ENCODE results near the gene GRIK1.

Gene GRIK1

DNA sequence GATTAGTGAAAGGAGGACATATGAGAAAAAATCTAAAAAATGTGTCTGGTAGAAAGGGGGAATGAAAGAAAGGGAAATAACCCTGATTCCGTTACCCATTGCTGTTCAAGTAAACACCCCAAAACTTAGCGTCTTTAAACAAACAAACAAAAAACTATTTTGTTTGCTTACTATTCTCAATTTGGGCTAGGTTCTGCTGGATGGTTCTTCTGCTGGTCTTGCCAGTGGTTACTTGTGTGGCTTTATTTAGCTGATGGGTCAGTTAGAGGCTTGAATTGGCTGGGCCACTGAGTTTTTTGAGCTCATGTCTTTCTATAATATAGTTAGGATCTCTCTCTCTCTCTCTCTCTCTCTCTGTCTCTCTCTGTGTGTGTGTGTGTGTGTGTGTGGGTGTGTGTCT is 112.1 kb downstream of the GRIK1 start:
- no peak for DNase-seq (ENCODE audit: low read depth)

- DNase-seq (ENCODE audit: low read depth): peak; percentile 10
Observed at GRCh38 chr21:29827236-29827635, 112.6 kb downstream of the GRIK1 start.

DNA sequence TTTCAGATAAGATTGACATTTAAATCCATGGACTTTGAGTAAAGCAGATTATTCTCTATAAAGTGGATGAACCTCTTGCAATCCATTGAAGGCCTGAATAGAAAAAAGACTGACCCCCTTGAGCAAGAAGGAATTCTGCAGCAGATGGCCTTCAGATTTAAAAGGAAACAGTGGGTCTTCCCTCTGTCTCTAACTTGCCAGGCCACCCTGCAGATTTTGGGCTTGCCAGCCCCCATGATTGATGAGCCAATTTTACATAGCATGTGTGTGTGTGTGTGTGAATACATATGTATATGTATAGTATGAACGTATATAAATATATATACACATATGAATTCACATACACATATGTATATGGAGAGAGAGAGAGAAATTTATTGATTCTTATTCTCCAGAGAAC is 113.4 kb downstream of the GRIK1 start:
- DNase-seq (ENCODE audit: low read depth): no peak

GRCh38 chr21:29825936-29826335 is 113.9 kb downstream of the GRIK1 start:
- no peak for DNase-seq (ENCODE audit: low read depth)

DNA sequence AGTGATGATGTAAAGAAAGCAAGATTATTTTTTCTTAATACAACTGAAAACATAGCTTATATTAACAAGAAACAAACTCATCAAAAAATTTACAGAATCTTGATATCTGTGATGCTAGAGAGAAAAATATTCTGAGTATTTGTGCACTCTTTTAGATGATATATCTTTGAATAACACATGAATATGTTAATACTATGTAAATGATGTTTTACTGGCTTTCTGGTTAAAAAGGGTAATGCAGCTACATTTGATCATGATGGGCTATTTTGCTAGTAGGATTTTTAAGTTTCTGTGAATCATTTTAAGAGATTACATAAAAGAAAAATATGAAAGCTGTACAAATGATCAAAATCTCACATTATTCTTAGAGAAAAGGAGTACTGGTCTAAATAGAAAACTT is 114.5 kb downstream of the GRIK1 start:
- no peak for DNase-seq (ENCODE audit: low read depth)

GRCh38 chr21:29822064-29822463 is 117.7 kb downstream of the GRIK1 start:
- no peak for DNase-seq (ENCODE audit: low read depth)

DNA sequence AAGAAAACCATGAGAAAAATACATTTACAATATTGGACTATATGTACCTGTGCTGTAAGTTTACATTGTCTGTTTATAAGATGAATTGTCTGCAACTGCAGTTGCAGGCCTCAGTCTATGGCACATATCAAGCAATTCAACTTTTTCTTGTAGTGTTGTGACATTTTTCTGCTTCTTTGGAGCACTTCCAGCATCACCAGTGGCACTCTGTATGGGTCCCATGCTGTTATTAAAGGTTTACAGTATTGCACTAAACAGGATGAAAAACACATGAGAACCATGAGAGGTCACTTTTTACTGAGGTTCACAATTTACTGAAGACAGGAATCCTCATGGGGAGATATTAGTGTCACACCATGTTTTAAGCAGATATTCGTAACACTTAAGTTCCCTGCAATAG is 118.6 kb downstream of the GRIK1 start:
- DNase-seq (ENCODE audit: low read depth): no peak

DNA sequence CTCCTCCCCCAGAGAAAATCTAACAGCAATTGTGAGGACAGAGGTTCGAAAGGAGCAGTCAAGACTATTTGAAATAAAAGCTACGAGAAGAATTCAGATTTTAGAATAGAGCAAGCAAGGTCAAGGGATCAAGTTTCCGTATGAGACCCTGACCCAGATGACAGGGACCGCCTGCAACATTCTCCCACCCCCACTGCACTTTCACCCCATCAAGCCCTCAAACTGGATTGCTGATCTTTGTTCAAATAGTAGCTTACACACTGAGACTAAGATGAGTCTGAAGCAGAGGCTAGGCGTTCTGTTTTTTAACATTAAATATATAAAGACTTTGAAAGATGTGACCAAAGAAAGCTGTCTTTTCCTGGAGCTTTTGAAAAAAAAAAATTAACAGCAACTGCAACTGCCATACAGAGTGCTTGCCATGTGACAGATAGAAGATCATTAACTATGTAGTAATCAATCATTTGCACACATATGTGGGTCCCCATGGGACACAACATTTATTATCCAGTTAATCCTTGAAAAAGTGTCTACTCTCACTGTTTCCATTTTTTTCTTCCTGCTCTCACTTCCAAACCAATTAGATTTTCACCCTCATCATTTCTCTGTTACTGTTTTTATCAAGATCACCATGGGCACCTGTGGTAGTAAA is 120.0 kb downstream of the GRIK1 start:
- no peak for DNase-seq (ENCODE audit: low read depth)

DNA sequence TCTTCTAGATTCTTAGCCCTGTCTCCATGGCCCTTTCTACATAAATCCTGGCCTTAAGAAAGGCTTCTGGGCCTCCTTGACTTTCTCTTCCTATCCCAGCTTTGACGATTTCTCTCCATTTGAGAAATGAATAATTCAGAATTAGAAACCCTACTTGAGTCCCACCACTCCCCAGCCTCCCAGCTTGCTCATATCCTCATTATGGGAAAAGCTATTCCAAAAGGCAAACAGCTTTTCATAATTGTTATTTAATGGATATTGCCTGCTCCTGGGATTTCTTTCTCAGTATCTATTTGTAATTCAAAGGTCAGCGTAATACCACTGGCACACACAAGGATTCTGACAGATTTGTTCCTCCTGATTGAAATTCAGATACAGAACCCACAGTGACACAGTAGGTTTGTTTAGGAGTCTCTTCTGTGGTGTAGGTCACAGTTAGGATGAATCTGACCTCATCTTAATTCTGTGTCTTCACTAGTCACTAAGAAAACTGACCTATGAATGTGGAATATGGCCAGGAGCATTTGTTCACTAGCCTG is 121.3 kb downstream of the GRIK1 start:
- DNase-seq (ENCODE audit: low read depth): no peak

DNA sequence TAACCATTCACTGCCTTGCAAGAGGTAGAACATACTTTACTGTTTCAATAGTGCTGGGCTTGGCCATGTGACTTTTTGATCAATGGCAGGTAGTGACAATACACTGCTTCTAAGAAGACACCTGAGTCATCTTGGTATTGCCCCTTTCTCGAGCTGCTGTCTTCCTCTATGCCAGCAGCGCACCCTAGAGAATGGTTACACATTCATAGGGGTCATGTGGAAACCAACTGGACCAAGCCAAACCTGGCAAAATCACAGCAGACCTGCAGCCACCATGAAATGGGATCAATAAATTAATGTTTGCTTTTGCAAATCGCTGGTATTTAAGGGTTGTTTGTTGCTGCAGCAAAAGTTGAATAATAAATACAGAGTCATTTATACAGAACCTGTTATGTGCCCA is 122.3 kb downstream of the GRIK1 start:
- DNase-seq (ENCODE audit: low read depth): no peak

DNA sequence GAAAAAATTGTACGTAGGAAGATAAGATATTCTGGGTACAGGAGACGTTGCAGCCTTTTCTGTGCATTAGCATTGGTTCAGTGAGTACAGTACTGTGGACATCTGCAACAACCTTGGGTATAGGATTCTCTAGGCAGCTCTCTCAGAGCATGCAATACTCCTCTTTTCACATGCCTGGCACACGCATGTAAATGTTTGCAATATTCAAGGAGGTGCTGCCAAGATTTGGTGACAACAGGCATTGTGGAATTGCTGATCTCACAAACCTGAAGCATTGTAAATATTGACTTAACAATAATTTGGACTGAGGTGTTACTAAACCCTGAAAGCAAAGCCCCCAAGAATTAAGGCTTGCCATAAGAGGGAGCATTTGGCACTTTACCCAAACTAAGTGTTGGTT is 126.8 kb downstream of the GRIK1 start:
- DNase-seq (ENCODE audit: low read depth): no peak

DNA sequence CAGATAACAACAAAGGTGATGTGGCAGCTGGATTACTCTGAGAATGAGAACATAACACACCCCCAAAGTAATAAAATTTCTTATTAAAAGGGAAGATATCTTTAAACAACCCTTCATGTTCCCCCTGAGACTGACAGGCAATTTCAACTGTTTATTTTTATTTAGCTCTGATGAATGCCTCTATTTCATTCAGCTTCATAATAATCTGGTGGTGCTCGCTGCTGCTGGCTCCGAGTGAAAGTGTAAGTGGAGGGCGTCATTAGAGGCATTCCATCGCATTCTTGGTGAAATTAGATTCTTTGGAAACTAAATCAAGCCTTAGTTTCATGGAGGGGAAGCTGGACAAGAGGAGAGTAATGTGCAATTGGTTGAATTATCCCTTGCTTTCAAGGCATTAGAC is 128.9 kb downstream of the GRIK1 start:
- DNase-seq (ENCODE audit: low read depth): no peak

GRCh38 chr21:29808153-29808552 is 131.6 kb downstream of the GRIK1 start:
- DNase-seq (ENCODE audit: low read depth): no peak

DNA sequence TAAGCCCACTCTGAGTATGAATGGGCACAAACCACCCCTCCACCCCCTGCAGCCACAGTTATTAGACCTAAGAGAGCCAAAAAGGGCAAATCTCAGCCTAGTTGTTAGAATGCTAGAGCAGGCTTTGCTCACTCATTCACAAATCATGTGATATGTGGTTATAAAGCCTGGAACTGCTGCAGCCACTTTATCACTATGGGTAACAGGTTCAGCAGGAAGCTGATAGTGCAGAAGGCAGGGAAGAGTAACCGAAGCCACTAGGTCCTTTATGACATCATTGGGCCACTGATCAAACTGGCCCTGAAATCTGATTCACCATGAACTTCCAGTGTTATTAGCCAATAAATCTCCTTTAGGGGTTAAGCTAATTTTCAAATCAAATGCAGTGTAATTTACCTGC is 134.7 kb downstream of the GRIK1 start:
- no peak for DNase-seq (ENCODE audit: low read depth)

GRCh38 chr21:29803191-29803590 is 136.6 kb downstream of the GRIK1 start:
- no peak for DNase-seq (ENCODE audit: low read depth)

GRCh38 chr21:29801122-29801521 is 138.7 kb downstream of the GRIK1 start:
- DNase-seq (ENCODE audit: low read depth): no peak

GRCh38 chr21:29800056-29800455 is 139.7 kb downstream of the GRIK1 start:
- no peak for DNase-seq (ENCODE audit: low read depth)

DNA sequence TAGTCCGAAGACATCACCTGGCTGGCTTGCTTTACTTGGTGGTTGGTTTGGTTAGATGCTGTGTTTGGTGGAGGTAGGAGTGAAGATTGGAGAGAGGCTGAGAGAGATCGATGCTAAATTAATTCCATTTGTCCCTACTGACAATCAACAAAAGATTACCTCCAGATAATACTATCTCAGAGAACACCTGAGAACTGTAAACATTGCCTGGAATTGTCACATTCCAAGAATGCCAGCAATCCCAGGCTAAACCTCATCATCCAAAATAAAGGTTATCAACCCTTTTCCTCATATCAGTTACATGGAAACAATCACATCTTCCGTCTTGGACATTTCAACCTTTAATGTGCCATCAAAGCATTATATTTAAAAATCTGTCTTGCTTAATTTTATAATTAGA is 141.0 kb downstream of the GRIK1 start:
- DNase-seq (ENCODE audit: low read depth): no peak

DNA sequence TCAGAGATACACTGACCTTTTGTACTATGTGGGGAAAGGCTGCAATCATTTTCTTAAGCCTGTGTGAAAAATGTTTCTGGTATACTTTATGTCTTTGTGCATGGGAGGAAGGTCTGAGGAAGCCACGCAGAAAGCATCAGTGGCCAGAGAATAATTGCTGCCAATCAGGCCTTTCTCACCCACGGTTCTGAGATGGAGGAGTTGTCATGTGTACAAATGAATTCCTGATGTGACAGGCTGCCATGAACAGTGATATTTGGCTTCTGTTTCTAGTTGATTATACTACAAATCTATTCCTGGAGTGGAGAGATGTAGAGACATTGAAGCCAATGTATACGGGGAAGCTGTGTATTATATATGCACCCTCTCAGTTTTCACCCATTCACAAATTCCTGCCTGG is 142.6 kb downstream of the GRIK1 start:
- DNase-seq (ENCODE audit: low read depth): no peak

DNA sequence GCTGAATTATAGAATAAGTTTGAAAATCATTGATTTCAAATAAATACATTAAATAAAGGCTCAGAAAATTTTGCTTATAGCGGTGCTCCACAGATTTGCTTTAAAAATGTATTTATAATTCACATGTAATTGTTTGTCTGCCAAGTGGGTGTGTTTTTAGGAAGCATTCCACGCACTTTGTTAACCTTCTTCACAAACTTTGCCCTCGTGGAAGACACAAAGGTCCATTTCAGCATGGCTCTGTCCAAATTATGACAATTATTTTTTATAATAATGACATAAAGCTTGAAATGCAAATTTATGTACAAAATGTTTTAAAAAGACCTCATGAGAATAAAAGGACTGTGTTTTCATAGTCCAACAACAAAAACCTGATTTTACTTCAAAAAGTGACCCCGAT is 146.1 kb downstream of the GRIK1 start:
- no peak for DNase-seq (ENCODE audit: low read depth)

- DNase-seq (ENCODE audit: low read depth): no peak
Observed at GRCh38 chr21:29789393-29789792, 150.4 kb downstream of the GRIK1 start.

DNA sequence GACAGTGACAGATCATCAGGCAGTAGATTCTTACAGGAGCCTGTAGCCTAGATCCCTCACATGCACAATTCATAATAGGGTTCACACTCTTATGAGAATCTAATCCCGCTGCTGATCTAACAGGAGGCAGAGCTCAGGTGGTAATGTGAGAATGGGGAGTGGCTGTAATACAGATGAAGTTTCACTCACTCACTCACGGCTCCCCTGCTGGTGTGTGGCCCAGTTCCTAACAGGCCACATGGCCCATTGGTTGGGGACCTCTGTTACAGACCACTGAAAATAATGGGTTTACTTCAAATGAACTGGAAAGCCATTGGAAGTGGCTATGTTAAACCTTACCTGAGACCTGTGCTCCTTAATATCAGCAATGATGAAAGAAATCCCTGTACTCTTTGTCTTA is 151.0 kb downstream of the GRIK1 start:
- no peak for DNase-seq (ENCODE audit: low read depth)

DNA sequence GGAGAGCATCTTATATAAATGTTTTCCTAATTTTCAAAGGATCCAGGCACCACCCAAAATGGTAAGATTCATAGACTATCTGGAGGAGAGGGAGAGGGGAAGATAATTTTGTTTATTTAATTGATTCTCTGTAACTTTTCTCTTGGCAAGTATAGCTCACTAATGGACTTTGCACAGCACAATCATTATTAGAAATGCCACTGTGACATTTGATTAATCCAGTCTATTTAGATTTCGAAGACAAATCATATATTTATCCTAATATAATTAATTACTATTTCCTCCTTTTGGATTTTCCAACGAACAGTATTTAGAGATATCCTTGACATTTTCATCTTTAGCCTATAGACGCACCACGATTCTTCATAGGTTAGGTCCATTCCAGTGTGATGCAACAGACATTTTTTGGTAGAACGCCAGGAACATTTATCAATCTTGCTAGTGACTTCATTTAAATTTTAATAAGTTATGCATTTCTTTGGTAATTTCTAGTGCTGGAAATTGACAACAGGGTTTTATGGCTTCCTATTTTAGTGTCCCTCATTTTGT is 152.4 kb downstream of the GRIK1 start:
- no peak for DNase-seq (ENCODE audit: low read depth)

All from HS-5 (cell line).